ENCODE data around the gene SURF2. TPM values are rescaled to one million over a fixed set of nuclear protein-coding genes. Genes with fewer than 3 reads are reported as not detected.

The SURF2 gene
- total RNA-seq, 1 donor from 2014 or later, result 20.0 TPM

DNA sequence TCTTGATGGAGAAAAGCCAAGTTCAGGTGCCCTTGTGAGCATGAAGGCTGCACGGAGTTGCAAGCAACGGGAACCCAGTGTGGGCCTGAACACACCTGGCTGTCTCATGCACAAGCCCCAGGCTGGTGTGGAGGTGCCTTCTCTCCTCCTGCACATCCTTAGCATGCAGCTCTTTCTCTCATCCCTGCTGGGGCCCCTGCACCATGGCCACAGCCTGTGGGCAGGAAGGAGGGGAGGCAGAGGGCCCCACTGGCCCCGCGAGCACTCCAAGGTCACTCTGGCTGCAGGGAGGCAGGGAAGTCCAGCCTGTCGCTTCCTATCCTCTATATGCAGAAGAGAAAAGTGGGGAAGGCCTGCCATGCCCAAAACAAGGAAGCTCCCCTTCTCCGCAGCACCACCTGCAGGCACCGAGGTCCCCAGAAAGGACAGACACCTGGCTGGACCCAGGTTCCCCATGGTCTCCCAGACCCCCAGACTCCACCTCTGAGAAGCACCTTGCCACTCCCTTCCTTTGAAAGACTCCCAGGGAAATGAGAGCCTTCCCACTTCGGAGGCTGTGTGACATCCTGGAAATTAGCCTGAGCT lies 38.4 kb downstream of the SURF2 start:
- TF ChIP-seq, protein P1, sequence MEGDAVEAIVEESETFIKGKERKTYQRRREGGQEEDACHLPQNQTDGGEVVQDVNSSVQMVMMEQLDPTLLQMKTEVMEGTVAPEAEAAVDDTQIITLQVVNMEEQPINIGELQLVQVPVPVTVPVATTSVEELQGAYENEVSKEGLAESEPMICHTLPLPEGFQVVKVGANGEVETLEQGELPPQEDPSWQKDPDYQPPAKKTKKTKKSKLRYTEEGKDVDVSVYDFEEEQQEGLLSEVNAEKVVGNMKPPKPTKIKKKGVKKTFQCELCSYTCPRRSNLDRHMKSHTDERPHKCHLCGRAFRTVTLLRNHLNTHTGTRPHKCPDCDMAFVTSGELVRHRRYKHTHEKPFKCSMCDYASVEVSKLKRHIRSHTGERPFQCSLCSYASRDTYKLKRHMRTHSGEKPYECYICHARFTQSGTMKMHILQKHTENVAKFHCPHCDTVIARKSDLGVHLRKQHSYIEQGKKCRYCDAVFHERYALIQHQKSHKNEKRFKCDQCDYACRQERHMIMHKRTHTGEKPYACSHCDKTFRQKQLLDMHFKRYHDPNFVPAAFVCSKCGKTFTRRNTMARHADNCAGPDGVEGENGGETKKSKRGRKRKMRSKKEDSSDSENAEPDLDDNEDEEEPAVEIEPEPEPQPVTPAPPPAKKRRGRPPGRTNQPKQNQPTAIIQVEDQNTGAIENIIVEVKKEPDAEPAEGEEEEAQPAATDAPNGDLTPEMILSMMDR (IDR thresholded peaks at IDR 0.05; ENCODE audit: insufficient read depth, low read depth, low read length), result no peak
- no peak for TF ChIP-seq EZH2 (IDR thresholded peaks at IDR 0.05; ENCODE audit: insufficient read depth, low read length)
- FAIRE-seq (no peak), DNase-seq (ENCODE audit: low read depth) (no peak)
- Mint-ChIP-seq H3K9me3 (ENCODE audit: unreplicated experiment) (no peaks in the 10 kb centered on the region), H3K27ac (ENCODE audit: unreplicated experiment) (no peak overlapping the region), H3K4me3 (ENCODE audit: unreplicated experiment) (no peak overlapping the region), H3K36me3 (ENCODE audit: low read depth, unreplicated experiment) (no peaks in the 10 kb centered on the region), H3K4me1 (ENCODE audit: low read depth, unreplicated experiment) (no peaks in the 10 kb centered on the region), H3K27me3 (ENCODE audit: low read depth, unreplicated experiment) (peaks cover 48% of the 10 kb centered on the region)
- H3K27me3 ChIP-seq (ENCODE audit: insufficient read depth, low read length), result peaks cover 2% of the 10 kb centered on the region
- no peak overlapping the region for H3K27ac ChIP-seq (ENCODE audit: low read depth, low read length)
- H3K9me3 ChIP-seq (ENCODE audit: insufficient read depth, low read depth, low read length), result no peaks in the 10 kb centered on the region
- no peak overlapping the region for H2AFZ ChIP-seq (ENCODE audit: low read depth, low read length)
- H4K20me1 ChIP-seq (ENCODE audit: insufficient read depth, low read length), result no peaks in the 10 kb centered on the region
- no peak overlapping the region for H3K9ac ChIP-seq (ENCODE audit: low read length)
- no peaks in the 10 kb centered on the region for H3K79me2 ChIP-seq (ENCODE audit: insufficient read depth, low read length)
- no peak overlapping the region for H3K4me3 ChIP-seq (ENCODE audit: insufficient read depth, low read depth, low read length)
- no peaks in the 10 kb centered on the region for H3K36me3 ChIP-seq (ENCODE audit: insufficient read depth, low read length)
- H3K4me1 ChIP-seq (ENCODE audit: insufficient read depth, low read length), result no peaks in the 10 kb centered on the region
- no peak overlapping the region for H3K4me2 ChIP-seq (ENCODE audit: low read length)

DNA sequence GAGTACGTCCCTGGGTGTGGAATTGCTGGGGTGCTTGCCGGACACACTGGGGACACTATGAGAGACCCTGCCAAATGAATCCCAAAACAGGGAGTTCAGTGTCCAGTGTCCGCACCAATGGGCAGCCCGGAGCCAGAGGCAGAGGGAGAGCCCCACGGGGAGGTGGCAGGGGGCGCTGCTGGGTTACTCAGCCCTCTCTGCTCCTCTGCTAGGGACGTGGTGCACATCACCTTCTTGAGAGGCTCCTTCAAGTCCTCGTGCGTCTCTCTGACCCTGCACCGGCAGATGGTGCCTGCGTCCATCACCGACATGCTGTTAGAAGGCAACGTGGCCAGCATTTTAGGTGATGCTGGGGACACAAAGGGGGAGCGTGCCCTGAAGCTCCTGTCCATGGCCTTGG lies 40.6 kb downstream of the SURF2 start:
- Histone ChIP-seq H3K4me2 (ENCODE audit: low read length) (no peak overlapping the region), H3K9ac (ENCODE audit: low read length) (no peak overlapping the region), H3K36me3 (ENCODE audit: insufficient read depth, low read length) (no peaks in the 10 kb centered on the region), H3K4me1 (ENCODE audit: insufficient read depth, low read length) (no peaks in the 10 kb centered on the region), H3K4me3 (ENCODE audit: insufficient read depth, low read depth, low read length) (no peak overlapping the region), H3K27me3 (ENCODE audit: insufficient read depth, low read length) (peaks cover 2% of the 10 kb centered on the region), H3K9me3 (ENCODE audit: insufficient read depth, low read depth, low read length) (no peaks in the 10 kb centered on the region), H4K20me1 (ENCODE audit: insufficient read depth, low read length) (peaks cover 2% of the 10 kb centered on the region), H2AFZ (ENCODE audit: low read depth, low read length) (no peak overlapping the region), H3K79me2 (ENCODE audit: insufficient read depth, low read length) (no peaks in the 10 kb centered on the region), H3K27ac (ENCODE audit: low read depth, low read length) (no peak overlapping the region)
- no peaks in the 10 kb centered on the region for H3K36me3 Mint-ChIP-seq (ENCODE audit: low read depth, unreplicated experiment)
- no peaks in the 10 kb centered on the region for H3K9me3 Mint-ChIP-seq (ENCODE audit: unreplicated experiment)
- peaks cover 38% of the 10 kb centered on the region for H3K27me3 Mint-ChIP-seq (ENCODE audit: low read depth, unreplicated experiment)
- no peak for TF ChIP-seq EZH2 (IDR thresholded peaks at IDR 0.05; ENCODE audit: insufficient read depth, low read length)
- TF ChIP-seq, protein P1 (IDR thresholded peaks at IDR 0.05; ENCODE audit: insufficient read depth, low read depth, low read length), result no peak
- no peak overlapping the region for H3K27ac Mint-ChIP-seq (ENCODE audit: unreplicated experiment)
- FAIRE-seq (no peak), DNase-seq (ENCODE audit: low read depth) (no peak)
- no peak overlapping the region for H3K4me3 Mint-ChIP-seq (ENCODE audit: unreplicated experiment)
- H3K4me1 Mint-ChIP-seq (ENCODE audit: low read depth, unreplicated experiment), result no peaks in the 10 kb centered on the region

DNA sequence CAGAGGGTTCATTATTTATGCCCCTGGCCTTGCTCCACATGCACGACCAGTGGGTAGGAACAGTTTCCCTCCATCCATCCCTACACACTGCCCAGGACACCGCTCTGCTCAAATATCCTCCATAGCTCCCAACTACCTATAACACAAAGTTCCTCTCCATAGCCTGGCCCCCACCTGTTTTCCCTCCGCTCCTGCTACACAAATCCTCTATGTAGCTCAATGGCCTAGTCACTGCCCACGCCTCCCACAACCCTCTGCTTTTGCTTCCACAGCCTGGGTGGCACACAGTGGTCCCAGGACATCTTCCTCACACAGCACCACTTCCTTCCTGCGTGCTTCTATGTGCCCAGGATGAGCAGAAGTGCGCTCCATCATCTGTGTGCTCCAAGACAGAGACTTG lies 41.0 kb downstream of the SURF2 start:
- Mint-ChIP-seq H3K27ac (ENCODE audit: unreplicated experiment) (no peak overlapping the region), H3K4me3 (ENCODE audit: unreplicated experiment) (no peak overlapping the region), H3K27me3 (ENCODE audit: low read depth, unreplicated experiment) (peaks cover 38% of the 10 kb centered on the region), H3K9me3 (ENCODE audit: unreplicated experiment) (no peaks in the 10 kb centered on the region), H3K4me1 (ENCODE audit: low read depth, unreplicated experiment) (no peaks in the 10 kb centered on the region), H3K36me3 (ENCODE audit: low read depth, unreplicated experiment) (no peaks in the 10 kb centered on the region)
- Histone ChIP-seq H3K9me3 (ENCODE audit: insufficient read depth, low read depth, low read length) (no peaks in the 10 kb centered on the region), H3K36me3 (ENCODE audit: insufficient read depth, low read length) (no peaks in the 10 kb centered on the region), H3K4me3 (ENCODE audit: insufficient read depth, low read depth, low read length) (no peak overlapping the region), H3K4me2 (ENCODE audit: low read length) (no peak overlapping the region), H3K79me2 (ENCODE audit: insufficient read depth, low read length) (no peaks in the 10 kb centered on the region), H3K27ac (ENCODE audit: low read depth, low read length) (no peak overlapping the region), H2AFZ (ENCODE audit: low read depth, low read length) (no peak overlapping the region), H3K9ac (ENCODE audit: low read length) (no peak overlapping the region), H3K27me3 (ENCODE audit: insufficient read depth, low read length) (peaks cover 2% of the 10 kb centered on the region), H4K20me1 (ENCODE audit: insufficient read depth, low read length) (peaks cover 6% of the 10 kb centered on the region), H3K4me1 (ENCODE audit: insufficient read depth, low read length) (no peaks in the 10 kb centered on the region)
- TF ChIP-seq, protein P1 (IDR thresholded peaks at IDR 0.05; ENCODE audit: insufficient read depth, low read depth, low read length), result no peak
- no peak for TF ChIP-seq EZH2 (IDR thresholded peaks at IDR 0.05; ENCODE audit: insufficient read depth, low read length)
- no peak for FAIRE-seq
- DNase-seq (ENCODE audit: low read depth), result no peak
